PC-3 (cell line): Measurements from ENCODE around the gene GRIK5.

ENCODE experiments used
- CTCF ChIP-seq: fragments of 300-600 bp; sonication (generic); conservative IDR thresholded peaks from 2 replicates; pipeline ENCODE4 v1.5.1; 2017; ENCODE audit warnings: antibody characterized with exemption, low read depth, mild to moderate bottlenecking, low read length
- EZH2 ChIP-seq: fragments of 300-600 bp; sonication (generic); IDR thresholded peaks from one replicate; pipeline ENCODE4 v1.6.1; 2017; ENCODE audit warnings: antibody characterized with exemption, mild to moderate bottlenecking, low read length; ENCODE audit not compliant: unreplicated experiment
- EZH2phosphoT487 ChIP-seq: fragments of 300-600 bp; sonication (generic); IDR thresholded peaks from 2 replicates; pipeline ENCODE4 v1.6.1; 2018; ENCODE audit warnings: mild to moderate bottlenecking, antibody characterized with exemption, low read length, borderline replicate concordance

DNA sequence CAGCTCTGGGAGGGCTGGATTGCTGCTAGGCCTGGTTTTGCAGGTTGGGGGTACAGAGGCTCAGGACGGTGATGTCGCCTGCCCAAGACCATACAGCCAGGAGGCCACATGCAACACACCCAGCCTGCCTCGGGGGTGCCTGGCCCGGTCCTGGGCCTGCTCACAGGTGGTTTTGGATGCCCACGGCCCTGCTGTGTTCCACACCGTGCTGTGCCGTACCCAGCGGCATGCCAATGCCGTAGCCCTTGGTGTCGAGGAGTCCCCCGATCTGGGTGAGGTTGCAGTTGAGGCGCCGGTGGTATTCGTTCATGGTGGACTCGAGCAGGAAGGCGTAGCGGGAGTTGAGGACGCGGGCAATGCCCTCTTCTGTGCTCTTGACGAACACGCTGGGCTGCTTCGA lies 64.5 kb downstream of the GRIK5 start:
- no peak for TF ChIP-seq CTCF
- no peak for TF ChIP-seq EZH2
- no peak for TF ChIP-seq EZH2phosphoT487
